CD4-positive, alpha-beta T cell treated with Interleukin-12 subunit alpha and Interleukin-12 subunit beta, for 1 hour (primary cell): Measurements from ENCODE around the gene COG5.
"Not testable (repeated sequence)": the region's sequence is repeated elsewhere in the genome, so short reads cannot be mapped to it uniquely, and the experiment has no call there.

ENCODE experiments used
- DNase-seq: peaks from one replicate; pipeline ENCODE4 v3.0.0-alpha.2; 2020

The COG5 gene

GRCh38 chr7:107258737-107259136 is 305.0 kb downstream of the COG5 start:
- DNase-seq, result no peak

- no peak for DNase-seq
Observed at GRCh38 chr7:107255602-107256001, 308.1 kb downstream of the COG5 start.

- DNase-seq, result no peak
Observed at GRCh38 chr7:107254398-107254985, 309.2 kb downstream of the COG5 start.

- no peak for DNase-seq
Observed at GRCh38 chr7:107253599-107253998, 310.1 kb downstream of the COG5 start.

- DNase-seq, result no peak
Observed at GRCh38 chr7:107251963-107252362, 311.8 kb downstream of the COG5 start.

GRCh38 chr7:107248551-107249316 is 315.0 kb downstream of the COG5 start:
- DNase-seq, result no peak

- not testable (repeated sequence) for DNase-seq
Observed at GRCh38 chr7:107246836-107247235, 316.9 kb downstream of the COG5 start.

GRCh38 chr7:107244613-107245012 is 319.1 kb downstream of the COG5 start:
- no peak for DNase-seq

- no peak for DNase-seq
Observed at GRCh38 chr7:107242267-107242666, 321.5 kb downstream of the COG5 start.

GRCh38 chr7:107237451-107237850 is 326.3 kb downstream of the COG5 start:
- no peak for DNase-seq

- no peak for DNase-seq
Observed at GRCh38 chr7:107236862-107237261, 326.9 kb downstream of the COG5 start.

- no peak for DNase-seq
Observed at GRCh38 chr7:107234436-107234835, 329.3 kb downstream of the COG5 start.

GRCh38 chr7:107233981-107234380 is 329.7 kb downstream of the COG5 start:
- no peak for DNase-seq

- DNase-seq, result no peak
Observed at GRCh38 chr7:107233174-107233573, 330.5 kb downstream of the COG5 start.

- no peak for DNase-seq
Observed at GRCh38 chr7:107232568-107233090, 331.1 kb downstream of the COG5 start.

GRCh38 chr7:107230334-107230733 is 333.4 kb downstream of the COG5 start:
- DNase-seq, result no peak

GRCh38 chr7:107228291-107228690 is 335.4 kb downstream of the COG5 start:
- DNase-seq, result no peak

GRCh38 chr7:107224374-107225223 is 339.1 kb downstream of the COG5 start:
- no peak for DNase-seq

- not testable (repeated sequence) for DNase-seq
Observed at GRCh38 chr7:107220806-107221205, 342.9 kb downstream of the COG5 start.

GRCh38 chr7:107220356-107220755 is 343.4 kb downstream of the COG5 start:
- DNase-seq, result no peak

GRCh38 chr7:107219563-107220244 is 344.0 kb downstream of the COG5 start:
- DNase-seq, result no peak

- no peak for DNase-seq
Observed at GRCh38 chr7:107213945-107214344, 349.8 kb downstream of the COG5 start.
